Fibroblast of pulmonary artery (primary cell): ENCODE measurements around the gene NHSL1.

Source experiments
- DNase-seq: peaks from one replicate; pipeline ENCODE4 v3.0.0-alpha.2; 2010; ENCODE audit warnings: low read depth
- H3K4me3 ChIP-seq: replicated peaks from 2 replicates; pipeline ENCODE4 v1.5.1; 2011; ENCODE audit warnings: low read depth, mild to moderate bottlenecking, control low read depth, low read length, moderate library complexity
- TF ChIP-seq, protein P1 (sequence below): IDR thresholded peaks from 2 replicates; pipeline ENCODE4 v1.5.1; 2011; ENCODE audit warnings: mild to moderate bottlenecking, control low read depth, low read length, inconsistent platforms; ENCODE audit errors: missing control alignments

NHSL1 gene

DNA sequence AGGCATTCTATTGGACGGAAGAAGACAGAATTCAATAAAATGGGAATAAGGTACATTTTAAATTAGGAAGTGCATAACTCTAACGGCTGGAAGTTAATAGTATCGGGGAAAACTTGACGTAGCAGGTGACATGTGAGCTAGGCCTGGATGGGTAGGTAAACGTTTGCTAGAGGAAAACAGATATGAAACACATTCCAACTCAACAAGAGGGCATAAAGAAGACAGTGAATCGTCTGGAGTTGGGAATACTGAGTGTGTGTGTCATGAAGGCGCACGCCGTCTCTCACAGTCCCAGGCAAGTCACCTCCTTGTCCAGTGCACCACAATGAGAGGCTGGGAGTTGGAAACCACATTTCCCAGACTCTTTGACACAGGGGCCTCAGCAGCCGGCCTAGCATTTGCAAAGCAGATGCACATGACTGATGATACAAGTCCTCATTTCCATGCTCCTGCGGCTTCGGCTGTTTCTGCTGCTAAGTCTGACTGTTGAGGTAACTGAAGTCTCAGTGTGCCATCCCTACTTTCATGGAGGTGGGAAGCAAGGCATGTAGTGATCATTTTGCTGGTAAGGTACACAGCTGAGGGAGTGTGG lies 16.5 kb upstream of the NHSL1 start:
- DNase-seq: no peak
- TF ChIP-seq, protein P1, sequence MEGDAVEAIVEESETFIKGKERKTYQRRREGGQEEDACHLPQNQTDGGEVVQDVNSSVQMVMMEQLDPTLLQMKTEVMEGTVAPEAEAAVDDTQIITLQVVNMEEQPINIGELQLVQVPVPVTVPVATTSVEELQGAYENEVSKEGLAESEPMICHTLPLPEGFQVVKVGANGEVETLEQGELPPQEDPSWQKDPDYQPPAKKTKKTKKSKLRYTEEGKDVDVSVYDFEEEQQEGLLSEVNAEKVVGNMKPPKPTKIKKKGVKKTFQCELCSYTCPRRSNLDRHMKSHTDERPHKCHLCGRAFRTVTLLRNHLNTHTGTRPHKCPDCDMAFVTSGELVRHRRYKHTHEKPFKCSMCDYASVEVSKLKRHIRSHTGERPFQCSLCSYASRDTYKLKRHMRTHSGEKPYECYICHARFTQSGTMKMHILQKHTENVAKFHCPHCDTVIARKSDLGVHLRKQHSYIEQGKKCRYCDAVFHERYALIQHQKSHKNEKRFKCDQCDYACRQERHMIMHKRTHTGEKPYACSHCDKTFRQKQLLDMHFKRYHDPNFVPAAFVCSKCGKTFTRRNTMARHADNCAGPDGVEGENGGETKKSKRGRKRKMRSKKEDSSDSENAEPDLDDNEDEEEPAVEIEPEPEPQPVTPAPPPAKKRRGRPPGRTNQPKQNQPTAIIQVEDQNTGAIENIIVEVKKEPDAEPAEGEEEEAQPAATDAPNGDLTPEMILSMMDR: no peak
- H3K4me3 ChIP-seq: no peak overlapping the region

DNA sequence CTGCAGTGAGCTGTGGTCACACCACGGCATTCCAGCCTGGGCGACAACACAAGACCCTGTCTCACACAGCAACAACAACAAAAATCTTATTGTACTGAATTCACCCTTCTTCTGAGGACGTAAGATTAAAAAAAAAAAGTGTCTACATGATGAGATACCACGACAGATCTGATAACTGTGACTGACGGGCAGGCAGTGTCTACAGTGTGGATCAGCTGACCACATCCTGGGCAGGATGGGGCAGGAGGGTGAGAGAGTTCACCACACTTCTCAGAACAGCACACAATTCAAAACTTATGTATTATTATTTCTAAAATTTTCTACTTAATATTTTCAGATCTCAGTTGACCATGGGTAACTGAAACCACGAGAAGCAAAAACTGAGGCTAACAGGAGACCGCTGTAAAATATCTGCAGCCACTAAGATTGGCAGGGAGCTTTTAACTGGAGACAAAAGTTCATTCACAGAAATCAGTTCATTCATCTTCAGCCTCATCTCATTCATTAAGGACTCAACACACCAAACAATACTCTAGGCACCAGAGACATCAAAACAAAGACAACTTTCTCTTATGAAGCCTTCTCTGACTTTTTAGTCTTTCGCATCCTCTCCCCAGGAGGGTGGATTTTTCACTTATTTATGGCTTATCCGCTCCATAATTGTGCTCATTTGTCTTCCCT lies 15.7 kb upstream of the NHSL1 start:
- no peak overlapping the region for H3K4me3 ChIP-seq
- DNase-seq: no peak
- TF ChIP-seq, protein P1: no peak

DNA sequence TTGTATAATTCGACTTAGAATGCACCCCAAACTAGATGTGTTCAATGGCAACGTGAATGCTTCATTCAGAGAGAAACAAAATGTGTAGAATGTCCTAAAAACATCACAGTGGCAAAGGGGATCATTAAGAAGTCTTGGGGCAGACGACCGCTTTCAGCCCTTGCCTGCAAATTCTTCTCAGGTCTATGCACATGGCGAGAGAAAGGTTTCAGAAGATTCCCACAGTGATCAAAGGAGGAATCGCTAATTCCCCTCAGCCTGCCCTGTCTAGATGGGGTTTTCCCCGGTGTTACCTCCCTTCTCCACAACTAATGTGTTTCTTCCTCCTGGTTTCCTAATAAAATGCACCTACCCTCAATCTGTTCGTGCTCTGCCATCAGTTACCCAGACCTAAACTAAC lies 13.3 kb upstream of the NHSL1 start:
- H3K4me3 ChIP-seq: no peak overlapping the region
- DNase-seq: no peak
- TF ChIP-seq, protein P1: no peak

DNA sequence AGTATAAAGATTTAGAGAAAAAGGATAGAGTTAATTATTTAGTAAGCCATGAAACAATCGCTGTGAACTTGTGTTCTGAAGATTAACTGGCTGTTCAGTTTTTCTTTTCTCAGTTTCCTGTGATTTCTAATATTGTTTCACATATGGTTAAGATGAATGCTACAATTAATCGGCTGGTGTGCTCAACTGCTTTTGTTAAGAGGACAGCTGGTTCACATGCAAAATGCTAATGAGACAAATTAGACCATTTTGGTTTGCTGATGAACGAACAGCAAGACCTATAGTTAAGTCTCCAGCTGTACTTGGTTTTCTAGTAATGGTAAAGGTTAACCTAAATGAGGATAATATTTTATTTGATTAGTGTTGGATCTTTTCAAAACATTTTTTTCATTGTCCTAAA lies 10.8 kb upstream of the NHSL1 start:
- TF ChIP-seq, protein P1: no peak
- H3K4me3 ChIP-seq: no peak overlapping the region
- no peak for DNase-seq

DNA sequence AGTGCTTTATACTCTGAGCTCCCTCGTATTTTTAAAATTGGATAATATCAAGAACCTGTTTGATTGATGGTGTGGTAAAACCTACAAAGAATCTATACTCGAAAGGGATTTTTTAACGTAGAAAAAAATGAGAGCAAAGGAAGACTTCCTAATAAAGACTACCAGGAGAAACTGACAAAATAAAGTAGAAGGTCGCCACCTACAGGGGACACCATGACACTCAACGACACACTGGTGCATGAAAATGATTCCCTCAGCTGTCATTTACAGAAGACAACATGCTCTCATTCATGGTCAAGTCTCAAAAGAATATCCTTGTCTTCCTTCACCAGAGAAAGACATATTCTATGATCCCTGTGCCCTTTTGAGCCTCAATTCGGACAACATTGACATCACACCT lies 10.1 kb upstream of the NHSL1 start:
- H3K4me3 ChIP-seq: no peak overlapping the region
- DNase-seq: peak; percentile 68
- TF ChIP-seq, protein P1: peak; percentile 55

DNA sequence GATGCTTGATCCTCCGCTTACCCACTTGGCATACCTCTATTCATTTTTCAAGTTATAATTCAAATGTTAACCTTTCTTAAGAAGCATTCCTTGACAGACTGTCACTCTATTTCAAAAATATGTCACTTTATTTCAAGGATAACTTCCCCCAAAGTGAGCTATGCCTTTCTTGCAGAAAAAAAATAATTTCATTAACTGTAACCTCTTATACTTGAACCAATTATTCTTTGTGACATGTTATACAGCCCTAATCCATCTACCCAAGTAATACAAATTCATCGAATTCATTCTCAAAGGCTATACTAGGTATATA lies 9.3 kb upstream of the NHSL1 start:
- TF ChIP-seq, protein P1: no peak
- no peak overlapping the region for H3K4me3 ChIP-seq
- DNase-seq: no peak
